Large intestine (tissue), 3 donors: ENCODE results near the gene SULT1A1. TPM values are rescaled to one million over a fixed set of nuclear protein-coding genes. Genes with fewer than 3 reads are reported as not detected.
"Not testable (repeated sequence)": the region's sequence is repeated elsewhere in the genome, so short reads cannot be mapped to it uniquely, and the experiment has no call there.

Source experiments
- DNase-seq, 2 donors: peaks; one replicate each; pipeline versions ENCODE4 v3.0.0 to v3.0.0-alpha.2; 2013
- H3K27ac ChIP-seq: one replicate; pipeline ENCODE4 v1.5.1; 2013; ENCODE audit warnings: low read length
- H3K27me3 ChIP-seq: 2 replicates; pipeline ENCODE4 v1.6.1; 2013; ENCODE audit warnings: low read length; ENCODE audit not compliant: control insufficient read depth, insufficient read depth
- H3K36me3 ChIP-seq: 2 replicates; pipeline ENCODE4 v1.6.1; 2013; ENCODE audit warnings: low read length; ENCODE audit not compliant: control insufficient read depth, insufficient read depth
- H3K4me1 ChIP-seq: one replicate; pipeline ENCODE4 v1.6.1; 2013; ENCODE audit warnings: low read length; ENCODE audit not compliant: control insufficient read depth, insufficient read depth
- H3K4me3 ChIP-seq: one replicate; pipeline ENCODE4 v1.5.1; 2013; ENCODE audit warnings: low read length
- H3K9me3 ChIP-seq: one replicate; pipeline ENCODE4 v1.6.1; 2013; ENCODE audit warnings: mild to moderate bottlenecking, low read depth, low read length, moderate library complexity; ENCODE audit not compliant: control insufficient read depth
- WGBS: methylation state at CpG from one replicate; pipeline ENCODE4 v1.1.5; 2013; ENCODE audit warnings: low lambda C conversion rate; ENCODE audit not compliant: insufficient coverage; 5-methylcytosine and 5-hydroxymethylcytosine counted together
- polyA plus RNA-seq: library from polyadenylated mRNA; unstranded; fragments of 120-200 nt; gene quantifications from one replicate; pipeline ENCODE4 v1.2.1, GENCODE V29; 2013

The SULT1A1 gene
- polyA plus RNA-seq, 1 donor = 67.5 TPM

- not testable (repeated sequence) for DNase-seq, H3K4me3 ChIP-seq, H3K9me3 ChIP-seq, H3K27me3 ChIP-seq, H3K27ac ChIP-seq
- peaks cover 13% of the 10 kb centered on the region for H3K4me1 ChIP-seq
- no CpG with 5 or more reads among the region's 13 CpGs for WGBS
- peaks cover 26% of the 10 kb centered on the region for H3K36me3 ChIP-seq
Measured at GRCh38 chr16:28601589-28601988, 8.3 kb downstream of the SULT1A1 start.

GRCh38 chr16:28600965-28601364, 8.9 kb downstream of the SULT1A1 start:
- not testable (repeated sequence) for H3K4me3 ChIP-seq, H3K27me3 ChIP-seq, H3K27ac ChIP-seq, DNase-seq, H3K9me3 ChIP-seq
- peaks cover 20% of the 10 kb centered on the region for H3K4me1 ChIP-seq
- H3K36me3 ChIP-seq = peaks cover 21% of the 10 kb centered on the region
- WGBS = no CpG with 5 or more reads among the region's 20 CpGs

- Histone ChIP-seq H3K36me3 (peaks cover 13% of the 10 kb centered on the region), H3K4me1 (peaks cover 26% of the 10 kb centered on the region)
- DNase-seq, H3K27ac ChIP-seq, H3K27me3 ChIP-seq, H3K9me3 ChIP-seq, H3K4me3 ChIP-seq: not testable (repeated sequence)
- no CpG with 5 or more reads among the region's 17 CpGs for WGBS
Measured at GRCh38 chr16:28599377-28600285, 10.2 kb downstream of the SULT1A1 start.

- DNase-seq = peak; percentile 81 to 90
- no CpG with 5 or more reads among the region's 9 CpGs for WGBS
- Histone ChIP-seq H3K9me3 (no peaks in the 10 kb centered on the region), H3K27ac (peak overlapping the region; percentile 47), H3K4me3 (no peak overlapping the region), H3K4me1 (peaks cover 26% of the 10 kb centered on the region), H3K27me3 (no peaks in the 10 kb centered on the region), H3K36me3 (peaks cover 7% of the 10 kb centered on the region)
Measured at GRCh38 chr16:28597692-28598261, 12.1 kb downstream of the SULT1A1 start.

GRCh38 chr16:28596840-28597691, 12.8 kb downstream of the SULT1A1 start, which contains the start of gene SULT1A2:
Gene SULT1A2 (minus strand): TSS chr16:28597050. CDS start chr16:28595930, 1,120 bp downstream.
- H3K36me3 ChIP-seq = peaks cover 10% of the 10 kb centered on the region
- H3K9me3 ChIP-seq = no peaks in the 10 kb centered on the region
- peak; percentile 90 to 92 for DNase-seq
- 0% methylated on average over 1 of the region's 11 CpGs for WGBS
- H3K27ac ChIP-seq = peak within 1 kb of the TSS; percentile 71
- no peaks in the 10 kb centered on the region for H3K27me3 ChIP-seq
- H3K4me1 ChIP-seq = peaks cover 26% of the 10 kb centered on the region
- H3K4me3 ChIP-seq = peak within 1 kb of the TSS; percentile 11

- peak overlapping the region; percentile 71 for H3K27ac ChIP-seq
- no peaks in the 10 kb centered on the region for H3K27me3 ChIP-seq
- H3K9me3 ChIP-seq = no peaks in the 10 kb centered on the region
- WGBS = no CpG with 5 or more reads among the region's 8 CpGs
- peaks cover 26% of the 10 kb centered on the region for H3K4me1 ChIP-seq
- peak overlapping the region; percentile 11 for H3K4me3 ChIP-seq
- peaks cover 16% of the 10 kb centered on the region for H3K36me3 ChIP-seq
- DNase-seq = peak in 1 of 2 donors; percentile 34
Measured at GRCh38 chr16:28596115-28596630, 13.7 kb downstream of the SULT1A1 start.

- not testable (repeated sequence) for H3K4me3 ChIP-seq, H3K9me3 ChIP-seq, H3K27ac ChIP-seq, DNase-seq, H3K27me3 ChIP-seq
- H3K4me1 ChIP-seq = peaks cover 26% of the 10 kb centered on the region
- WGBS = no CpG with 5 or more reads among the region's 6 CpGs
- peaks cover 23% of the 10 kb centered on the region for H3K36me3 ChIP-seq
Measured at GRCh38 chr16:28595451-28595850, 14.4 kb downstream of the SULT1A1 start.

- no peak for DNase-seq
- Histone ChIP-seq H3K9me3 (no peaks in the 10 kb centered on the region), H3K4me1 (peaks cover 23% of the 10 kb centered on the region), H3K4me3 (no peak overlapping the region), H3K27ac (no peak overlapping the region), H3K36me3 (peaks cover 44% of the 10 kb centered on the region), H3K27me3 (no peaks in the 10 kb centered on the region)
- WGBS = no CpG with 5 or more reads among the region's 13 CpGs
Measured at GRCh38 chr16:28592979-28593553, 16.8 kb downstream of the SULT1A1 start.

- Histone ChIP-seq H3K36me3 (peaks cover 48% of the 10 kb centered on the region), H3K27me3 (no peaks in the 10 kb centered on the region), H3K4me3 (no peak overlapping the region), H3K9me3 (no peaks in the 10 kb centered on the region), H3K27ac (no peak overlapping the region), H3K4me1 (peaks cover 19% of the 10 kb centered on the region)
- DNase-seq = no peak
- WGBS = no CpG with 5 or more reads among the region's 5 CpGs
Measured at GRCh38 chr16:28592511-28592910, 17.3 kb downstream of the SULT1A1 start.
